ENCODE data around the gene PDK1. TPM values are rescaled to one million over a fixed set of nuclear protein-coding genes. Genes with fewer than 3 reads are reported as not detected.
"Not testable (repeated sequence)": the region's sequence is repeated elsewhere in the genome, so short reads cannot be mapped to it uniquely, and the experiment has no call there.

Gene PDK1
- total and polyA plus RNA-seq, 4 donors = 2.9 to 20.9 (median 8.6) TPM

GRCh38 chr2:172531309-172531708 is 24.6 kb upstream of the PDK1 start:
- 98 to 100% methylated on average over 2 of the region's 2 CpGs for WGBS, 2 donors
- ATAC-seq (ENCODE audit: insufficient read depth, low FRiP score) = no peak

GRCh38 chr2:172532461-172532860 is 23.4 kb upstream of the PDK1 start:
- 95 to 98% methylated on average over 2 of the region's 2 CpGs for WGBS, 2 donors
- not testable (repeated sequence) for DNase-seq; H3K4me3 ChIP-seq; H3K36me3 ChIP-seq (ENCODE audit: control insufficient read depth in 4 of 4, insufficient read depth in 4 of 4, low read length in 4 of 4); H3K27me3 ChIP-seq (ENCODE audit: control insufficient read depth in 3 of 3, insufficient read depth in 3 of 3, low read length in 2 of 3); H3K9ac ChIP-seq (ENCODE audit: insufficient read depth in 1 of 2, low read length in 2 of 2); ATAC-seq (ENCODE audit: insufficient read depth, low FRiP score); H3K27ac ChIP-seq (ENCODE audit: low read depth in 1 of 2, low read length in 1 of 2); H3K4me1 ChIP-seq (ENCODE audit: control insufficient read depth in 5 of 5, insufficient read depth in 5 of 5, low read length in 5 of 5)
- peaks cover 1 to 14% (median 5%) of the 10 kb centered on the region in 4 donors for H3K9me3 ChIP-seq (ENCODE audit: control insufficient read depth in 4 of 4, insufficient read depth in 3 of 4, low read length in 3 of 4)

More at GRCh38 chr2:172531309-172531708, 24.6 kb upstream of the PDK1 start:
- no peak overlapping the region for H3K4me3 ChIP-seq
- H3K4me1 ChIP-seq (ENCODE audit: control insufficient read depth in 5 of 5, insufficient read depth in 5 of 5, low read length in 5 of 5) = no peaks in the 10 kb centered on the region
- no peak overlapping the region for H3K9ac ChIP-seq (ENCODE audit: insufficient read depth in 1 of 2, low read length in 2 of 2)
- H3K27me3 ChIP-seq (ENCODE audit: control insufficient read depth in 3 of 3, insufficient read depth in 3 of 3, low read length in 2 of 3) = no peaks in the 10 kb centered on the region
- no peak overlapping the region for H3K27ac ChIP-seq (ENCODE audit: low read depth in 1 of 2, low read length in 1 of 2)
- TF ChIP-seq CTCF (IDR thresholded peaks at IDR 0.05; ENCODE audit: control extremely low read depth, extremely low read depth) = no peak
- no peaks in the 10 kb centered on the region for H3K36me3 ChIP-seq (ENCODE audit: control insufficient read depth in 4 of 4, insufficient read depth in 4 of 4, low read length in 4 of 4)
- no peak for DNase-seq
- H3K9me3 ChIP-seq (ENCODE audit: control insufficient read depth in 4 of 4, insufficient read depth in 3 of 4, low read length in 3 of 4) = peaks cover 1 to 11% (median 6%) of the 10 kb centered on the region in 4 donors

GRCh38 chr2:172533687-172534086 is 22.2 kb upstream of the PDK1 start:
- H3K9ac ChIP-seq (ENCODE audit: insufficient read depth in 1 of 2, low read length in 2 of 2) = no peak overlapping the region
- ATAC-seq (ENCODE audit: insufficient read depth, low FRiP score) = no peak
- WGBS, 2 donors = 100% methylated on average over 1 of the region's 1 CpG

GRCh38 chr2:172535119-172535518 is 20.8 kb upstream of the PDK1 start:
- no peak overlapping the region for H3K27ac ChIP-seq (ENCODE audit: low read depth in 1 of 2, low read length in 1 of 2)
- DNase-seq (no peak), ATAC-seq (ENCODE audit: insufficient read depth, low FRiP score) (no peak)
- H3K36me3 ChIP-seq (ENCODE audit: control insufficient read depth in 4 of 4, insufficient read depth in 4 of 4, low read length in 4 of 4) = no peaks in the 10 kb centered on the region
- peaks cover 1 to 17% (median 7%) of the 10 kb centered on the region in 4 donors for H3K9me3 ChIP-seq (ENCODE audit: control insufficient read depth in 4 of 4, insufficient read depth in 3 of 4, low read length in 3 of 4)
- no peaks in the 10 kb centered on the region for H3K4me1 ChIP-seq (ENCODE audit: control insufficient read depth in 5 of 5, insufficient read depth in 5 of 5, low read length in 5 of 5)
- 94 to 99% methylated on average over 3 of the region's 3 CpGs for WGBS, 2 donors
- no peak for TF ChIP-seq CTCF (IDR thresholded peaks at IDR 0.05; ENCODE audit: control extremely low read depth, extremely low read depth)
- H3K27me3 ChIP-seq (ENCODE audit: control insufficient read depth in 3 of 3, insufficient read depth in 3 of 3, low read length in 2 of 3) = no peaks in the 10 kb centered on the region
- H3K4me3 ChIP-seq = no peak overlapping the region
- H3K9ac ChIP-seq (ENCODE audit: insufficient read depth in 1 of 2, low read length in 2 of 2) = no peak overlapping the region

More at GRCh38 chr2:172533687-172534086, 22.2 kb upstream of the PDK1 start:
- DNase-seq = no peak
- no peak overlapping the region for H3K4me3 ChIP-seq
- peaks cover 1 to 14% (median 5%) of the 10 kb centered on the region in 4 donors for H3K9me3 ChIP-seq (ENCODE audit: control insufficient read depth in 4 of 4, insufficient read depth in 3 of 4, low read length in 3 of 4)
- no peaks in the 10 kb centered on the region for H3K36me3 ChIP-seq (ENCODE audit: control insufficient read depth in 4 of 4, insufficient read depth in 4 of 4, low read length in 4 of 4)
- H3K27me3 ChIP-seq (ENCODE audit: control insufficient read depth in 3 of 3, insufficient read depth in 3 of 3, low read length in 2 of 3) = no peaks in the 10 kb centered on the region
- no peak overlapping the region for H3K27ac ChIP-seq (ENCODE audit: low read depth in 1 of 2, low read length in 1 of 2)
- H3K4me1 ChIP-seq (ENCODE audit: control insufficient read depth in 5 of 5, insufficient read depth in 5 of 5, low read length in 5 of 5) = no peaks in the 10 kb centered on the region
- TF ChIP-seq CTCF (IDR thresholded peaks at IDR 0.05; ENCODE audit: control extremely low read depth, extremely low read depth) = no peak

- H3K27ac ChIP-seq (ENCODE audit: low read depth in 1 of 2, low read length in 1 of 2); H3K27me3 ChIP-seq (ENCODE audit: control insufficient read depth in 3 of 3, insufficient read depth in 3 of 3, low read length in 2 of 3); H3K9ac ChIP-seq (ENCODE audit: insufficient read depth in 1 of 2, low read length in 2 of 2); H3K4me1 ChIP-seq (ENCODE audit: control insufficient read depth in 5 of 5, insufficient read depth in 5 of 5, low read length in 5 of 5); DNase-seq; H3K4me3 ChIP-seq; H3K36me3 ChIP-seq (ENCODE audit: control insufficient read depth in 4 of 4, insufficient read depth in 4 of 4, low read length in 4 of 4); ATAC-seq (ENCODE audit: insufficient read depth, low FRiP score): not testable (repeated sequence)
- peaks cover 1 to 17% (median 7%) of the 10 kb centered on the region in 4 donors for H3K9me3 ChIP-seq (ENCODE audit: control insufficient read depth in 4 of 4, insufficient read depth in 3 of 4, low read length in 3 of 4)
- WGBS, 2 donors = 95 to 96% methylated on average over 10 to 33 of the region's 37 CpGs
These were observed 18.0 kb upstream of the PDK1 start for GRCh38 chr2:172537851-172538250.
